Osteoblast (primary cell): Measurements from ENCODE around the gene HSFX3. TPM values are rescaled to one million over a fixed set of nuclear protein-coding genes. Genes with fewer than 3 reads are reported as not detected.
A peak's percentile ranks its signal among the peaks of the same experiment; 100 is the strongest.

Source experiments
- DNase-seq: peaks from one replicate; pipeline ENCODE4 v3.0.0; 2011; ENCODE audit warnings: low spot score, mixed read lengths; ENCODE audit not compliant: insufficient read length; ENCODE audit errors: missing footprints
- H2AFZ ChIP-seq: 2 replicates; pipeline ENCODE4 v1.6.0; 2011; ENCODE audit warnings: mild to moderate bottlenecking, low read length
- H3K27ac ChIP-seq: 2 replicates; pipeline ENCODE4 v1.5.1; 2011; ENCODE audit warnings: mild to moderate bottlenecking, low read depth, low read length, moderate library complexity
- H3K27me3 ChIP-seq: 2 replicates; pipeline ENCODE4 v1.6.0; 2012; ENCODE audit warnings: mild to moderate bottlenecking, control low read depth, inconsistent platforms, low read length, moderate library complexity; ENCODE audit not compliant: insufficient read depth
- H3K36me3 ChIP-seq: 2 replicates; pipeline ENCODE4 v1.5.1; 2011; ENCODE audit warnings: mild to moderate bottlenecking, low read length, control low read depth, moderate library complexity; ENCODE audit not compliant: insufficient read depth
- H3K4me1 ChIP-seq: 2 replicates; pipeline ENCODE4 v1.5.1; 2011; ENCODE audit warnings: mild to moderate bottlenecking, low read length, control low read depth, moderate library complexity; ENCODE audit not compliant: insufficient read depth
- H3K4me2 ChIP-seq: 2 replicates; pipeline ENCODE4 v1.6.0; 2011; ENCODE audit warnings: mild to moderate bottlenecking, low read length; ENCODE audit not compliant: insufficient read depth
- H3K4me3 ChIP-seq: fragments of 200-600 bp; sonication (generic); 3 replicates; pipeline ENCODE4 v1.5.1; 2012; ENCODE audit warnings: mild to moderate bottlenecking, low read length, inconsistent platforms; ENCODE audit not compliant: insufficient read depth
- H3K79me2 ChIP-seq: 2 replicates; pipeline ENCODE4 v1.6.0; 2012; ENCODE audit warnings: mild to moderate bottlenecking, low read length, control low read depth, inconsistent platforms; ENCODE audit not compliant: insufficient read depth
- H3K9me3 ChIP-seq: 2 replicates; pipeline ENCODE4 v1.5.1; 2011; ENCODE audit warnings: low read depth, low read length, control low read depth
- H4K20me1 ChIP-seq: 2 replicates; pipeline ENCODE4 v1.6.0; 2012; ENCODE audit warnings: mild to moderate bottlenecking, low read length, control low read depth; ENCODE audit not compliant: insufficient read depth
- total RNA-seq: library from RNA; depleted of rRNA; stranded (reverse); fragments of >200 nt; gene quantifications from 2 replicates; pipeline ENCODE4 v1.2.3, GENCODE V29; 2012
- TF ChIP-seq, protein P1 (sequence below): IDR thresholded peaks from 2 replicates; pipeline ENCODE4 v1.5.1; 2011; ENCODE audit warnings: mild to moderate bottlenecking, low read depth, low read length, moderate library complexity; ENCODE audit errors: extremely low read depth

Gene HSFX3
- total RNA-seq, 1 donor: not detected

DNA sequence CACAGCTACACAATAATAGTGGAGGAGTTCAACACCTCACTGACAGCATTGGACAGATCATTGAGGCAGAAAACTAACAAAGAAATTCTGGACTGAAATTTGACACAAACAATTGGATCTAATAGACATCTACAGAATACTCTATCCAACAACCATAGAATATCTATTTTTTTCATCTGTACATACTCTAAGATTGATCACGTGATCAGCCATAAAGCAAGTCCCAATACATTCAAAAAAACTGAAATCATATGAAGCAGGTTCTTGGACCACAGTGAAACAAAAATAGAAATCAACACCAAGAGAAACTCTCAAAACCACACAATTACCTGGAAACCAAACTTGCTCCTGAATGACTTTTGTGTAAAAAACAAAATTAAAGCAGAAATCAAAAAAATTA lies 32.4 kb downstream of the HSFX3 start:
- Histone ChIP-seq H3K27me3 (no peaks in the 10 kb centered on the region), H3K27ac (no peak overlapping the region), H4K20me1 (no peaks in the 10 kb centered on the region), H3K4me1 (peaks cover 3% of the 10 kb centered on the region), H3K36me3 (no peaks in the 10 kb centered on the region), H3K4me2 (no peak overlapping the region), H3K9me3 (no peaks in the 10 kb centered on the region), H3K79me2 (no peaks in the 10 kb centered on the region), H3K4me3 (no peak overlapping the region), H2AFZ (no peak overlapping the region)
- DNase-seq: no peak
- TF ChIP-seq, protein P1, sequence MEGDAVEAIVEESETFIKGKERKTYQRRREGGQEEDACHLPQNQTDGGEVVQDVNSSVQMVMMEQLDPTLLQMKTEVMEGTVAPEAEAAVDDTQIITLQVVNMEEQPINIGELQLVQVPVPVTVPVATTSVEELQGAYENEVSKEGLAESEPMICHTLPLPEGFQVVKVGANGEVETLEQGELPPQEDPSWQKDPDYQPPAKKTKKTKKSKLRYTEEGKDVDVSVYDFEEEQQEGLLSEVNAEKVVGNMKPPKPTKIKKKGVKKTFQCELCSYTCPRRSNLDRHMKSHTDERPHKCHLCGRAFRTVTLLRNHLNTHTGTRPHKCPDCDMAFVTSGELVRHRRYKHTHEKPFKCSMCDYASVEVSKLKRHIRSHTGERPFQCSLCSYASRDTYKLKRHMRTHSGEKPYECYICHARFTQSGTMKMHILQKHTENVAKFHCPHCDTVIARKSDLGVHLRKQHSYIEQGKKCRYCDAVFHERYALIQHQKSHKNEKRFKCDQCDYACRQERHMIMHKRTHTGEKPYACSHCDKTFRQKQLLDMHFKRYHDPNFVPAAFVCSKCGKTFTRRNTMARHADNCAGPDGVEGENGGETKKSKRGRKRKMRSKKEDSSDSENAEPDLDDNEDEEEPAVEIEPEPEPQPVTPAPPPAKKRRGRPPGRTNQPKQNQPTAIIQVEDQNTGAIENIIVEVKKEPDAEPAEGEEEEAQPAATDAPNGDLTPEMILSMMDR: no peak

DNA sequence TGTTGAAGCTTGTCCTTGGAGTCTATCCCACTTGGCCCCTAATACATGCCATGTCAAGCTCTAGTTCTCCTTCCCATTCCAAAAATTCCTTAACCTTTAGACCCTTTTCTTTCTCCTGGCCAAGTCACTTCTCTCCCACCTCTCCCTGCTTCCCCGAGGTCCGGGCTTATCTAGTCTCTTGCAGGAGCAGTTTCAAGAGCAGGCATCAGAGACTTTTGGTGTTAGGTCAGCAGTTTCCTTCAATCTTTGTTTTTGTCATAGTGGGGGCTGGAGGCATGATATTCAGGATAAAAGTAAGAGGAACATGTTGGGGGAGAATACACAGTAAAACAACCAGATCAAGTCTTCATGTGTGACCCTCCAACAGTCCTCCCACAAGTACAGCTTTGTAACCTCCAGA lies 33.1 kb downstream of the HSFX3 start:
- TF ChIP-seq, protein P1: no peak
- no peaks in the 10 kb centered on the region for H3K27me3 ChIP-seq
- H3K4me3 ChIP-seq: no peak overlapping the region
- no peak for DNase-seq
- H3K4me1 ChIP-seq: peaks cover 3% of the 10 kb centered on the region
- no peaks in the 10 kb centered on the region for H3K9me3 ChIP-seq
- H2AFZ ChIP-seq: no peak overlapping the region
- no peaks in the 10 kb centered on the region for H3K79me2 ChIP-seq
- no peak overlapping the region for H3K4me2 ChIP-seq
- H4K20me1 ChIP-seq: no peaks in the 10 kb centered on the region
- no peaks in the 10 kb centered on the region for H3K36me3 ChIP-seq
- H3K27ac ChIP-seq: no peak overlapping the region

DNA sequence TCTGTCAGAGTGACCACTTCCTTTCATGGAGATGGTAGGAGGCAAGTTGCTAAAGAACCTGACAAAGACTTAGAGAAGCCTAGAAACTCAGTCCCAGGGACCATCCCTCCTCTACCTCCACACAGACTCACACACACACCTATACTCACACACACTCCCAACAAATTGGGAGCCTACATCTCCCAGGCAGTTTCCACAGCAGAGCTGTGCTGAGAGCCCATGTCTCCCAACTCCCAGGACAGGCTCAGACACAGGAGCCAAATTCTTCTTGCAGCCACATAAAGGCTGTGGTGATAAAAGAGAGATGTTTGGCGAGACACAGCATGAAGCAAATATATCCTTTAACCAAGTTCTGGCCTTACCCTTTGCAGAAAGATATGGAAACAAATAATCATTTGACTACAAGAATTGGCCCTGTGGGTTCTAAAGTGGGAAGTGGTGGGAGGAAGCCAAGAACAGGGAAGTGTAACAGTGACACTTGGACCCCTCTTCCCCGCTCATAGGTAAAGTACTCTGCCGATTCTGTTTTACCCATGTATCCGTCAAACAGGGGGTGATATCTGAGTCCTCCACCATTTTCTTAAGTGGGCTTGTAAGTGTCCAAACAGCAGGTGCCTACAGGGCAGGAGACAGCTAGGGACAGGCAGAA lies 33.6 kb downstream of the HSFX3 start:
- H3K4me1 ChIP-seq: peaks cover 3% of the 10 kb centered on the region
- H3K27me3 ChIP-seq: no peaks in the 10 kb centered on the region
- no peak for DNase-seq
- H3K4me2 ChIP-seq: no peak overlapping the region
- TF ChIP-seq, protein P1: no peak
- H3K79me2 ChIP-seq: no peaks in the 10 kb centered on the region
- H3K9me3 ChIP-seq: no peaks in the 10 kb centered on the region
- no peak overlapping the region for H2AFZ ChIP-seq
- no peaks in the 10 kb centered on the region for H4K20me1 ChIP-seq
- H3K27ac ChIP-seq: no peak overlapping the region
- H3K4me3 ChIP-seq: no peak overlapping the region
- H3K36me3 ChIP-seq: no peaks in the 10 kb centered on the region

DNA sequence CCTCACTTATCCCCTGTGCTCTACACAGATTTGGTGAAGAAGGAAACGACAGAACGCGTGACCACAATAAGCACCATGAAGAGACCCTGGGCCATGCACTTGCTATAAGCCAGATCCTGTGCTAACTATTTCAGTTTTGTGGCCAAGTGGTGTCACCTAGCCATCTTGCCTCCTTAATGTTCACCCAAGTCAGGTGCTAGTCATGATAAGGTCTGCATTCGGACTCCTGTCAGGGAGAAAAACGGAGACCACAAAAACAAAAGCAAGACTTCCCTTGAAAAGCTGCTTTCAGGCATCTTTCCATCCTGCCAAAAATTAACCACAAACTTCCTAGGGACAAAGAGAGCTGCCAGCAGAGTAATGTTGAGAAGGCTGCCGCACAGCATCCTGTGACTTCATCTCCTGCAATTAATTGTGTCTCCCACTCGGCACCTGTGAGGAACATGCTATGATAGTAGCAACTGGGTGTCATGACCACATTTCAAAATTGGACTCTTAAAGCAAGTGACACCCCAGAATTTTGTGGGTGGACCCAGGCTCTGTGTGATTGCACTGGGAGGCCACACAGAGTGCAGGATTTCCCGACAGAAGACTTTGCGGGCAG lies 35.8 kb downstream of the HSFX3 start:
- peaks cover 8% of the 10 kb centered on the region for H3K27me3 ChIP-seq
- peak overlapping the region; percentile 48 for H3K4me2 ChIP-seq
- no peaks in the 10 kb centered on the region for H3K9me3 ChIP-seq
- DNase-seq: no peak
- peaks cover 3% of the 10 kb centered on the region for H3K4me1 ChIP-seq
- no peak overlapping the region for H3K27ac ChIP-seq
- H3K79me2 ChIP-seq: no peaks in the 10 kb centered on the region
- H4K20me1 ChIP-seq: no peaks in the 10 kb centered on the region
- H3K4me3 ChIP-seq: no peak overlapping the region
- H3K36me3 ChIP-seq: no peaks in the 10 kb centered on the region
- TF ChIP-seq, protein P1: no peak
- no peak overlapping the region for H2AFZ ChIP-seq
